Mesodermal cell (in vitro differentiated cells): ENCODE data around the gene HOXD4.

ENCODE experiments used
- H3K27ac ChIP-seq: 2 replicates; pipeline ENCODE4 v1.7.0; 2013; ENCODE audit warnings: mild to moderate bottlenecking, low read depth, low read length, moderate library complexity; ENCODE audit not compliant: severe bottlenecking
- H3K36me3 ChIP-seq: 2 replicates; pipeline ENCODE4 v1.7.1; 2013; ENCODE audit warnings: mild to moderate bottlenecking, low read length, moderate library complexity; ENCODE audit not compliant: control insufficient read depth, insufficient read depth
- H3K4me1 ChIP-seq: one replicate; pipeline ENCODE4 v1.7.1; 2013; ENCODE audit warnings: mild to moderate bottlenecking, low read length; ENCODE audit not compliant: insufficient read depth, control insufficient read depth, poor library complexity, severe bottlenecking
- H3K4me3 ChIP-seq: 2 replicates; pipeline ENCODE4 v1.7.0; 2013; ENCODE audit warnings: low read length, control low read depth, mild to moderate bottlenecking; ENCODE audit not compliant: insufficient read depth, poor library complexity, severe bottlenecking; ENCODE audit errors: extremely low read depth
- H3K9me3 ChIP-seq: 2 replicates; pipeline ENCODE4 v1.7.1; 2013; ENCODE audit warnings: mild to moderate bottlenecking, low read length, moderate library complexity; ENCODE audit not compliant: control insufficient read depth
- WGBS, 2 experiments: methylation state at CpG; one replicate each; pipeline ENCODE4 v1.1.5; 2013; ENCODE audit warnings: missing lambda C conversion rate in 2 of 2; ENCODE audit not compliant: insufficient coverage in 2 of 2; 5-methylcytosine and 5-hydroxymethylcytosine counted together

Gene HOXD4

GRCh38 chr2:176130147-176130956, 21.0 kb upstream of the HOXD4 start:
- H3K4me1 ChIP-seq, result no peaks in the 10 kb centered on the region
- H3K4me3 ChIP-seq, result peak overlapping the region; percentile 30
- H3K36me3 ChIP-seq, result no peaks in the 10 kb centered on the region
- H3K27ac ChIP-seq, result no peak overlapping the region
- WGBS, 2 experiments, result 0% methylated on average over 71 to 85 of the region's 100 CpGs
- no peaks in the 10 kb centered on the region for H3K9me3 ChIP-seq

GRCh38 chr2:176130957-176131847, 20.1 kb upstream of the HOXD4 start:
- H3K4me3 ChIP-seq, result peak overlapping the region; percentile 30
- 21 to 26% methylated on average over 4 to 8 of the region's 15 CpGs for WGBS, 2 experiments
- H3K4me1 ChIP-seq, result no peaks in the 10 kb centered on the region
- no peak overlapping the region for H3K27ac ChIP-seq
- H3K9me3 ChIP-seq, result no peaks in the 10 kb centered on the region
- no peaks in the 10 kb centered on the region for H3K36me3 ChIP-seq

- 11% methylated on average over 1 of the region's 4 CpGs; no CpG with 5 or more reads in 1 of the 2 experiments for WGBS, 2 experiments
- no peaks in the 10 kb centered on the region for H3K9me3 ChIP-seq
- no peaks in the 10 kb centered on the region for H3K36me3 ChIP-seq
- H3K4me3 ChIP-seq, result no peak overlapping the region
- no peaks in the 10 kb centered on the region for H3K4me1 ChIP-seq
- no peak overlapping the region for H3K27ac ChIP-seq
Observed at GRCh38 chr2:176131848-176132158, 19.5 kb upstream of the HOXD4 start.

GRCh38 chr2:176132205-176133171, 18.9 kb upstream of the HOXD4 start:
- no peak overlapping the region for H3K4me3 ChIP-seq
- 4 to 5% methylated on average over 19 to 25 of the region's 33 CpGs for WGBS, 2 experiments
- no peak overlapping the region for H3K27ac ChIP-seq
- H3K4me1 ChIP-seq, result no peaks in the 10 kb centered on the region
- no peaks in the 10 kb centered on the region for H3K9me3 ChIP-seq
- no peaks in the 10 kb centered on the region for H3K36me3 ChIP-seq

DNA sequence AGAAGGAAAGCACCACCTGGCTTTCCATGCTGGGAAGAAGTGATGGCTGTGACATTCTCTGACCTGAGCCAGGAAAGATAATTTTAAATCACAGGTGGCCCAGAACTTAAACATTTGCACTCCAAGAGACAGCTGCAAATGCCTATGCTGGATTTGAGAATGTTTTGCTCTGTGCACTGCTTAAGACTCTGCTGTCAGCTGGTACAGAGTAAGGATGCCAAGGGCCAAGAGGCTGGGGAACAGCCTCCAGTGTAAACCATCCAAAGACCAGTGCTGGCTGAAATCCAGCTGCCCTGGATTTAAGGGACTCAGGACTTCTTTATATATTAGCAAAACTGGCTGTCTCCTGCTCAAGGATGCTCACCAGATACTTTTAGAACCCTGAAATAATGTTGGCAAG, 18.0 kb upstream of the HOXD4 start:
- Histone ChIP-seq H3K9me3 (no peaks in the 10 kb centered on the region), H3K36me3 (no peaks in the 10 kb centered on the region), H3K4me1 (no peaks in the 10 kb centered on the region), H3K4me3 (no peak overlapping the region), H3K27ac (no peak overlapping the region)

- 3 to 6% methylated on average over 3 to 4 of the region's 4 CpGs for WGBS, 2 experiments
- H3K36me3 ChIP-seq, result no peaks in the 10 kb centered on the region
- H3K27ac ChIP-seq, result no peak overlapping the region
- no peak overlapping the region for H3K4me3 ChIP-seq
- H3K9me3 ChIP-seq, result no peaks in the 10 kb centered on the region
- H3K4me1 ChIP-seq, result no peaks in the 10 kb centered on the region
Observed at GRCh38 chr2:176134035-176134434, 17.3 kb upstream of the HOXD4 start.

GRCh38 chr2:176135035-176135440, 16.3 kb upstream of the HOXD4 start:
- H3K27ac ChIP-seq, result no peak overlapping the region
- H3K9me3 ChIP-seq, result no peaks in the 10 kb centered on the region
- no peaks in the 10 kb centered on the region for H3K4me1 ChIP-seq
- H3K36me3 ChIP-seq, result no peaks in the 10 kb centered on the region
- no peak overlapping the region for H3K4me3 ChIP-seq

DNA sequence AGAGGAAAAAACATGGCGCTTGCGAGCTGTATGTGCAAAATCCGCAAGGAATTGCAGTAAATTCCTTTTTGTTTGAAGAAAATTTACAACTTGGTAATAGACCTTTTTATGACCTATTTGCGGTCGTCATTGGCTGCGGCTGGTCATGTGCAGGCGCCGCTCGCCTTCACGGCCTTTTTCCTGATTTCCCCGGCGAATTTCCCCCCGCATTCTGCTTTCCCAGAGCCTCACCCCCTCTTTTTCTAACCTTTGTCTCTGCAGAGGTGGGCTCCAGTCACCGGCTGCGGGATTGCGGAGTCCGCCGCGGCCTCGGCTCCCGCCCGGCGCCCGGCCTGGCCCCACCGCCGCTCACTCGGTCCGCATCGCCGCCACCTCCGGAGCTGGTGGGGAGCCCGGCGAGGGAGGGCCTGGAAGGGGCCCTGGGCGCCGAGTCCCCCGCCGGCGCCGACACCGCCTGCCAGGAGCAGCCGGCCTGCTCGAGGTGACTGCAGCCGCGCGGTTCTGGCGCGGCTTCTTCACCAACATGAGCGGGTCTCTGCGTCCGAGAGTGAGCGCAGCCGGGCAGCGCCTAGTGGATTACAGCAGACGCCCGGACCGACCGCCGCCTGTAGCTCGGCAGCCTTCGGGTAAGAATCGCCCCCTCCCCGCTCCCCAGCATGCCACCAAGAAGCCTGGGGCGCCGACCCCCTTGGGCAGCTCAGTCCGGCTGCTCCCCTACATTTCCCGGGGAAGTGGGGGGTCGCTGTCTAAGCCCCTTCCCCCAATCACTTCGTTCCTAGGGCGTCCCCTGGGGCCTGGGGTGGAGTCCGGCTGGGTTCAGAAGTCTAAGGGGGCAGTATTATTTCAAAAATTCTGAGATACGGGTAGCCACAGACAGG, 14.7 kb upstream of the HOXD4 start:
- no peaks in the 10 kb centered on the region for H3K9me3 ChIP-seq
- peak overlapping the region; percentile 62 for H3K27ac ChIP-seq
- WGBS, 2 experiments, result 0 to 1% methylated on average over 41 to 51 of the region's 71 CpGs
- peak overlapping the region; percentile 28 for H3K4me3 ChIP-seq
- H3K4me1 ChIP-seq, result no peaks in the 10 kb centered on the region
- H3K36me3 ChIP-seq, result no peaks in the 10 kb centered on the region

DNA sequence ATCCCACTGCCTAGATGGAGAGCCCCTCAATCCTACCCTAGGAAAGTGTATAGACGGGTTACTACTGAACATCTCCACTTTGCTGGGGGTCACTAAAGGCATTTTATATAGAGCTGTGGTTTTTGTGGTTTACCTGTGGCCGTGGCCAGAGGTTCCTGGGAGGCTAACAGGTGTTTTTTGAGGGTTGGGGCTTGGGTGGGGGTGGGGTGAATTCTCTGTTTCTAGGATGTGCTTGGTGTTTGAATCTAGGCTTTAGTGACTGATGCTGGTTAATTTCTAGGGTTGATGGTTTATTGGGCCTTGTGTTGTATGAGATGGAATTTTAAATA, 14.1 kb upstream of the HOXD4 start:
- Histone ChIP-seq H3K9me3 (no peaks in the 10 kb centered on the region), H3K27ac (no peak overlapping the region), H3K4me3 (peak overlapping the region; percentile 28), H3K36me3 (no peaks in the 10 kb centered on the region), H3K4me1 (no peaks in the 10 kb centered on the region)
- 0 to 8% methylated on average over 1 to 2 of the region's 2 CpGs for WGBS, 2 experiments

- Histone ChIP-seq H3K4me3 (no peak overlapping the region), H3K4me1 (no peaks in the 10 kb centered on the region), H3K36me3 (no peaks in the 10 kb centered on the region), H3K27ac (no peak overlapping the region), H3K9me3 (no peaks in the 10 kb centered on the region)
- 79 to 89% methylated on average over 3 to 6 of the region's 8 CpGs for WGBS, 2 experiments
Observed at GRCh38 chr2:176137906-176138305, 13.4 kb upstream of the HOXD4 start.
